HG03135 (cell line): ENCODE results near the gene SH3BP2.

Source experiments
- ATAC-seq: cut with Tn5 transposase; IDR thresholded peaks from one replicate; pipeline ENCODE4 v1.9.1; 2021; ENCODE audit warnings: mild to moderate bottlenecking, moderate library complexity; ENCODE audit not compliant: unreplicated experiment

SH3BP2 gene

GRCh38 chr4:2790583-2791517 lies 2.0 kb upstream of the SH3BP2 start:
- no peak for ATAC-seq

GRCh38 chr4:2791518-2792395 lies 1.1 kb upstream of the SH3BP2 start:
- no peak for ATAC-seq

GRCh38 chr4:2792396-2792710 lies 532 bp upstream of the SH3BP2 start:
- ATAC-seq, result no peak

GRCh38 chr4:2793586-2794485 lies 951 bp downstream of the SH3BP2 start:
- no peak for ATAC-seq

GRCh38 chr4:2794486-2795299 lies 1.8 kb downstream of the SH3BP2 start:
- ATAC-seq, result no peak

- ATAC-seq, result no peak
Observed at GRCh38 chr4:2795300-2795892, 2.5 kb downstream of the SH3BP2 start.

GRCh38 chr4:2795893-2796848 lies 3.3 kb downstream of the SH3BP2 start:
- ATAC-seq, result no peak

- ATAC-seq, result no peak
Observed at GRCh38 chr4:2796849-2797544, 4.1 kb downstream of the SH3BP2 start.

GRCh38 chr4:2797545-2798305 lies 4.8 kb downstream of the SH3BP2 start:
- ATAC-seq, result peak; percentile 14

- ATAC-seq, result peak; percentile 48
Observed at GRCh38 chr4:2798399-2799223, 5.7 kb downstream of the SH3BP2 start.

- no peak for ATAC-seq
Observed at GRCh38 chr4:2799224-2799911, 6.5 kb downstream of the SH3BP2 start.

- no peak for ATAC-seq
Observed at GRCh38 chr4:2799971-2800690, 7.2 kb downstream of the SH3BP2 start.

GRCh38 chr4:2800691-2801596 lies 8.1 kb downstream of the SH3BP2 start:
- ATAC-seq, result no peak
